WTC11 (cell line): ENCODE measurements around the gene CPT1B. TPM values are rescaled to one million over a fixed set of nuclear protein-coding genes. Genes with fewer than 3 reads are reported as not detected.

Experiments
- total RNA-seq: library from RNA; stranded (reverse); gene quantifications from 3 replicates; pipeline ENCODE4 v1.2.3, GENCODE V29; 2021

CPT1B gene
- total RNA-seq, 1 experiment from 2014 or later: 33.7 TPM

Other genes starting within 250 kb of the CPT1B start
- 41.5 to 47.8 TPM (median 46.7 TPM) in 3 replicates for gene PPP6R2, start 235.1 kb downstream of the CPT1B start, total RNA-seq
- 87.1 to 108 TPM (median 91.5 TPM) in 3 replicates for gene SBF1, start 103.4 kb downstream of the CPT1B start, total RNA-seq
- gene ADM2, start 96.9 kb downstream of the CPT1B start, total RNA-seq: 6.3 to 10.9 TPM (median 7.6 TPM) in 3 replicates
- 0.33 to 0.57 TPM (median 0.41 TPM) in 3 replicates for gene MIOX, start 91.6 kb downstream of the CPT1B start, total RNA-seq
- 38.1 to 43.7 TPM (median 39.8 TPM) in 3 replicates for gene LMF2, start 70.7 kb downstream of the CPT1B start, total RNA-seq
- gene NCAPH2, start 70.2 kb downstream of the CPT1B start, total RNA-seq: 69.8 to 78.4 TPM (median 70.3 TPM) in 3 replicates
- gene SCO2, start 52.8 kb downstream of the CPT1B start, total RNA-seq: 1.5 to 5.5 TPM in 2 of 3 replicates, not detected in the other
- 1.2 to 1.8 TPM (median 1.5 TPM) in 3 replicates for gene TYMP, start 48.4 kb downstream of the CPT1B start, total RNA-seq
- gene KLHDC7B, start 32.5 kb downstream of the CPT1B start, total RNA-seq: not detected in 3 replicates
- gene SYCE3, start 15.5 kb downstream of the CPT1B start, total RNA-seq: 0.46 to 0.89 TPM (median 0.85 TPM) in 3 replicates
- gene CHKB, start 4.4 kb upstream of the CPT1B start, total RNA-seq: 75.4 to 80.0 TPM (median 76.1 TPM) in 3 replicates
- gene MAPK8IP2, start 22.4 kb upstream of the CPT1B start, total RNA-seq: 1.8 to 4.9 TPM (median 1.9 TPM) in 3 replicates
- 17.7 to 18.8 TPM (median 17.8 TPM) in 3 replicates for gene ARSA, start 49.7 kb upstream of the CPT1B start, total RNA-seq
- gene SHANK3, start 94.4 kb upstream of the CPT1B start, total RNA-seq: 9.6 to 10.5 TPM (median 9.7 TPM) in 3 replicates
- 0.18 to 0.55 TPM (median 0.46 TPM) in 3 replicates for gene ACR, start 159.8 kb upstream of the CPT1B start, total RNA-seq
- gene RABL2B, start 205.2 kb upstream of the CPT1B start, total RNA-seq: 22.4 to 24.0 TPM (median 23.2 TPM) in 3 replicates